Measurements from ENCODE around the gene SCN5A. TPM values are rescaled to one million over a fixed set of nuclear protein-coding genes. Genes with fewer than 3 reads are reported as not detected.

SCN5A gene
- total RNA-seq, 4 donors from 2014 or later: 0.39 to 0.42 TPM; not detected in 2

GRCh38 chr3:38658841-38659240, 9.4 kb upstream of the SCN5A start:
- no peak for DNase-seq (ENCODE audit: low spot score in 2 of 2)
- H3K4me3 ChIP-seq (ENCODE audit: low read depth, poor library complexity, severe bottlenecking): no peak overlapping the region
- TF ChIP-seq CTCF (IDR thresholded peaks at IDR 0.05) (no peak), POLR2A (IDR thresholded peaks at IDR 0.05) (no peak)
- intact Hi-C loops (cut with DNase I; ENCODE audit: low total_unique reads): no loop called here
- 13 to 15% methylated on average over 7 to 9 of the region's 9 CpGs for WGBS, 2 donors

- 32 to 52% methylated on average over 5 of the region's 5 CpGs for WGBS, 2 donors
- intact Hi-C loops (cut with DNase I; ENCODE audit: low total_unique reads): no loop called here
- TF ChIP-seq POLR2A (IDR thresholded peaks at IDR 0.05) (no peak), CTCF (IDR thresholded peaks at IDR 0.05) (no peak)
These were observed 7.9 kb upstream of the SCN5A start for GRCh38 chr3:38657369-38657768.

DNA sequence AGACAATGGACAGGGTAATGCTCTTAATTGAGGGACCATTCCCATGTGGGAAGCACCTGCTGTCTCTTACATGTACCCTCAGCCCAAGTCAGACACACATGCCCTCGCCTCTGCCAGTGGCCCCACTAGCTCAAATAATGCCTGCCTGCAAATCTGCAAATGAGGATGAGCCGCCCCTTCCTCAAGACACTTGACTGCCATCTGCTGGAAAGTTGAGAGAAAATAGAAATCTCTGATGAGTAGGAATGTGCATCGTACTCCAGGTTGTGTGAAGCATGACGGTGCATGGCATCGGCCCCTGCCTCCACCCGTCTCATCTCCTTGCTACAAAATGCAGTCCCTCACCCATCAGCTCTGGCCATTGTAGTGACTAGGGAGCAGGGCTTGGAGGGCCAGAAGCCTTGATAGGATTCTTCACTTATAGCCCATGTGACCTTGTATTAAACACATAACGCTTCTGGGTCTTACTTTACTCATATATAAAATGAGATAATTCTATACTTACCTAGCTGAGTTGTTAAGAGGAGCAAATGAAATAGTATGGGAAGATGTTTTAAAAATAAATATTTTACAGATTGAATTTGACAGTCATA, 6.3 kb upstream of the SCN5A start:
- TF ChIP-seq CTCF (IDR thresholded peaks at IDR 0.05) (no peak), POLR2A (IDR thresholded peaks at IDR 0.05) (no peak)
- 13 to 17% methylated on average over 7 of the region's 7 CpGs for WGBS, 2 donors

More at GRCh38 chr3:38657369-38657768, 7.9 kb upstream of the SCN5A start:
- H3K4me3 ChIP-seq (ENCODE audit: low read depth, poor library complexity, severe bottlenecking): no peak overlapping the region
- no peak for DNase-seq (ENCODE audit: low spot score in 2 of 2)

DNA sequence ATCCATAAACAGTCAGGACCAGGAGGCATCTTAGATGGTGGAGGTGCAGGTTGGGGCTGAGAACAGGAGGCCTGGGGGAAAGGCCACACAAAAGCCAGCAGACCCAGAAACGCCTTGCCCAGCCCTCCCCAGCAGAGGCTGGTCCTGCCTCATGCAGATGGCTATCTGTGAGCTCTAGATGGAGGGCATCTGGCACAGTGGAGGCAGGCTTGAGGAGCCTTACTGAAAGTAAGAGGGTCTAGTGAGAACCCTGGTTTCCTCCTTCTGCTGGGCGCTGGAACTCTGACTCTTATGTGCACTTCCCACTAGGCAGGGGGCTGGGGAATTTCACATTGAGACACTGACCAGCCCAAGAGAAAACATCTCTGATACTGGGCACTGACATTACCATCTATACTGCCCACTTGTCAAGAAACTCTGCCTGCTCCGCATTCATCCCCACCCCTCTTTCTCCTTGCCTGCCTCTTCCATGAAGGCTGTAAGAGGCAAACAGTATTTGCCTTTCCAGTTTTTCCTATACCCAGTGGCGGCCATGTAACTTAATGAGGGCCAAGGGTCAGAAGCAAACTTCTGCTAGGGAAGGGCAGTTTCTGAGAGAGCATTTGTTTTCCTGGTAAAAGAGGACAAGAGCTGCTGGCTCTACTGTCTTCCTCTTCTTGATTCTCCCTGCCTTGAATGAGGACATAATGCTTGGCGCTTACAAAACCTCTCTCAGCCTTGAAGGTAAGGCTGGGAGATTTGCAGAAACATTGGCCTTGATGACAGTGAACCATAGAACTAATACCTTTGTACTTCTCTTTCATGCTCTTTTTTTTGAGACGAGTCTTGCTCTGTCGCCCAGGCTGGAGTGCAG, 4.4 kb upstream of the SCN5A start:
- H3K4me3 ChIP-seq (ENCODE audit: low read depth, poor library complexity, severe bottlenecking): no peak overlapping the region
- intact Hi-C loops (cut with DNase I; ENCODE audit: low total_unique reads): no loop called here
- no peak for DNase-seq (ENCODE audit: low spot score in 2 of 2)
- WGBS, 2 donors: 79 to 86% methylated on average over 7 of the region's 7 CpGs
- no peak for TF ChIP-seq POLR2A (IDR thresholded peaks at IDR 0.05)
- TF ChIP-seq CTCF (IDR thresholded peaks at IDR 0.05): no peak

More for the DNA sequence above, 6.3 kb upstream of the SCN5A start:
- intact Hi-C loops (cut with DNase I; ENCODE audit: low total_unique reads): no loop called here
- H3K4me3 ChIP-seq (ENCODE audit: low read depth, poor library complexity, severe bottlenecking): no peak overlapping the region
- DNase-seq (ENCODE audit: low spot score in 2 of 2): no peak

DNA sequence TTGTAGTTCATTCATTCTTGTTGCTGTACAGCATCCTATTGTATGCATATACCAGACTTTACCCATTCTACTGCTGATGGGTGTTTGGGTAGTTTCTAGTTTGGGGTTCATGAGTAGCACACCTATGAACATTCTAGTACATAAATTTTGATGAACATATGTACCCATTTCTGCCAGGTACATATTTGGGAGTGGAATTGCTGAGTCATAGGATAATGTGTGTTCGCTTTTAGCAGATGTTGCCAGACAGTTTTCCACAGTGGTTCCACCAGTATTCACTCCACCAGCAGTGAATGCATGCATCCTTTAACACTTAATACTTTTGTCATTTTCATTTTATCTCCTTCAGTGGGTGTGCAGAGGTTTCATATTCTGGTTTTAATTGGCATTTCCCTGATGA, 3.4 kb upstream of the SCN5A start:
- DNase-seq (ENCODE audit: low spot score in 2 of 2): no peak
- WGBS, 2 donors: 88 to 94% methylated on average over 1 of the region's 1 CpG
- TF ChIP-seq CTCF (IDR thresholded peaks at IDR 0.05) (no peak), POLR2A (IDR thresholded peaks at IDR 0.05) (no peak)
- no peak overlapping the region for H3K4me3 ChIP-seq (ENCODE audit: low read depth, poor library complexity, severe bottlenecking)
- intact Hi-C loops (cut with DNase I; ENCODE audit: low total_unique reads): no loop called here
